Stimulated activated CD8-positive, alpha-beta memory T cell treated with anti-CD3 and anti-CD28 coated beads, Interleukin-4, amount 100 ng/mL, for 1 hour (primary cell): ENCODE results near the gene TMEM92.
"Not testable (repeated sequence)": the region's sequence is repeated elsewhere in the genome, so short reads cannot be mapped to it uniquely, and the experiment has no call there.

Experiments used
- DNase-seq, 2 donors: peaks; one replicate each; pipeline ENCODE4 v3.0.0-alpha.2; 2020; ENCODE audit warnings: low read depth in 2 of 2, low spot score in 1 of 2

The TMEM92 gene

GRCh38 chr17:50275279-50275678 lies 1.0 kb downstream of the TMEM92 start:
- no peak for DNase-seq

GRCh38 chr17:50276588-50277356 lies 2.5 kb downstream of the TMEM92 start:
- no peak for DNase-seq

GRCh38 chr17:50277357-50277754 lies 3.1 kb downstream of the TMEM92 start:
- DNase-seq = no peak

GRCh38 chr17:50278526-50279180 lies 4.4 kb downstream of the TMEM92 start:
- no peak for DNase-seq

GRCh38 chr17:50279181-50279526 lies 4.9 kb downstream of the TMEM92 start:
- no peak for DNase-seq

GRCh38 chr17:50279639-50280038 lies 5.4 kb downstream of the TMEM92 start:
- no peak for DNase-seq

- no peak for DNase-seq
Measured at GRCh38 chr17:50280068-50280467, 5.8 kb downstream of the TMEM92 start.

GRCh38 chr17:50280801-50281441 lies 6.7 kb downstream of the TMEM92 start:
- DNase-seq = no peak

- DNase-seq = no peak
Measured at GRCh38 chr17:50281739-50282401, 7.6 kb downstream of the TMEM92 start.

GRCh38 chr17:50283246-50283645 lies 9.0 kb downstream of the TMEM92 start:
- DNase-seq = no peak

GRCh38 chr17:50283714-50284113 lies 9.4 kb downstream of the TMEM92 start:
- DNase-seq = no peak

GRCh38 chr17:50285941-50286340 lies 11.7 kb downstream of the TMEM92 start:
- no peak for DNase-seq

- not testable (repeated sequence) for DNase-seq
Measured at GRCh38 chr17:50287302-50287701, 13.0 kb downstream of the TMEM92 start.

- no peak for DNase-seq
Measured at GRCh38 chr17:50288306-50288705, 14.0 kb downstream of the TMEM92 start.

GRCh38 chr17:50289278-50289677 lies 15.0 kb downstream of the TMEM92 start:
- DNase-seq = no peak

- no peak for DNase-seq
Measured at GRCh38 chr17:50289991-50290702, 15.9 kb downstream of the TMEM92 start.

- no peak for DNase-seq
Measured at GRCh38 chr17:50290933-50291332, 16.7 kb downstream of the TMEM92 start.

GRCh38 chr17:50292465-50292864 lies 18.2 kb downstream of the TMEM92 start:
- DNase-seq = no peak

- DNase-seq = no peak
Measured at GRCh38 chr17:50295021-50295420, 20.8 kb downstream of the TMEM92 start.

- DNase-seq = peak; percentile 49 to 59
Measured at GRCh38 chr17:50297407-50297865, 23.2 kb downstream of the TMEM92 start.

GRCh38 chr17:50298018-50298417 lies 23.8 kb downstream of the TMEM92 start:
- no peak for DNase-seq
